ENCODE measurements around the gene MRE11. TPM values are rescaled to one million over a fixed set of nuclear protein-coding genes. Genes with fewer than 3 reads are reported as not detected.

The MRE11 gene
- total RNA-seq, 3 donors from 2014 or later: 18.1 to 33.1 (median 22.3) TPM

- Histone ChIP-seq H3K9me3 (no peaks in the 10 kb centered on the region), H3K27me3 (no peaks in the 10 kb centered on the region), H3K27ac (no peak overlapping the region), H3K4me3 (no peak overlapping the region), H3K4me1 (no peaks in the 10 kb centered on the region), H3K36me3 (no peaks in the 10 kb centered on the region)
- intact Hi-C loops (cut with DNase I; ENCODE audit: low total_unique reads): no loop called here
- DNase-seq (ENCODE audit: low spot score in 2 of 2): no peak
- no peak for TF ChIP-seq CTCF (IDR thresholded peaks at IDR 0.05)
Measured at GRCh38 chr11:94533696-94534630, 40.3 kb upstream of the MRE11 start.

GRCh38 chr11:94533206-94533605, 39.6 kb upstream of the MRE11 start:
- Histone ChIP-seq H3K27ac (no peak overlapping the region), H3K4me3 (no peak overlapping the region), H3K36me3 (no peaks in the 10 kb centered on the region), H3K9me3 (no peaks in the 10 kb centered on the region), H3K4me1 (no peaks in the 10 kb centered on the region), H3K27me3 (no peaks in the 10 kb centered on the region)
- no peak for TF ChIP-seq POLR2A (IDR thresholded peaks at IDR 0.05)
- no peak for TF ChIP-seq CTCF (IDR thresholded peaks at IDR 0.05)
- no peak for TF ChIP-seq POLR2AphosphoS5 (IDR thresholded peaks at IDR 0.05)
- intact Hi-C loops (cut with DNase I; ENCODE audit: low total_unique reads): no loop called here
- DNase-seq (ENCODE audit: low spot score in 2 of 2): no peak

- intact Hi-C loops (cut with DNase I; ENCODE audit: low total_unique reads): no loop called here
- H3K36me3 ChIP-seq: no peaks in the 10 kb centered on the region
- no peaks in the 10 kb centered on the region for H3K27me3 ChIP-seq
- no peak overlapping the region for H3K27ac ChIP-seq
- TF ChIP-seq POLR2A (IDR thresholded peaks at IDR 0.05): no peak
- H3K9me3 ChIP-seq: no peaks in the 10 kb centered on the region
- no peak overlapping the region for H3K4me3 ChIP-seq
- DNase-seq (ENCODE audit: low spot score in 2 of 2): no peak
- no peaks in the 10 kb centered on the region for H3K4me1 ChIP-seq
Measured at GRCh38 chr11:94532211-94532610, 38.6 kb upstream of the MRE11 start.

- DNase-seq (ENCODE audit: low spot score in 2 of 2): no peak
- Histone ChIP-seq H3K4me3 (no peak overlapping the region), H3K27me3 (no peaks in the 10 kb centered on the region), H3K9me3 (no peaks in the 10 kb centered on the region), H3K4me1 (no peaks in the 10 kb centered on the region), H3K27ac (no peak overlapping the region), H3K36me3 (no peaks in the 10 kb centered on the region)
- intact Hi-C loops (cut with DNase I; ENCODE audit: low total_unique reads): no loop called here
- TF ChIP-seq POLR2A (IDR thresholded peaks at IDR 0.05) (no peak), POLR2AphosphoS5 (IDR thresholded peaks at IDR 0.05) (no peak), CTCF (IDR thresholded peaks at IDR 0.05) (no peak)
Measured at GRCh38 chr11:94528551-94528950, 34.9 kb upstream of the MRE11 start.

- no peaks in the 10 kb centered on the region for H3K4me1 ChIP-seq
- no peak overlapping the region for H3K4me3 ChIP-seq
- intact Hi-C loops (cut with DNase I; ENCODE audit: low total_unique reads): no loop called here
- H3K27me3 ChIP-seq: no peaks in the 10 kb centered on the region
- no peaks in the 10 kb centered on the region for H3K9me3 ChIP-seq
- no peak for DNase-seq (ENCODE audit: low spot score in 2 of 2)
- TF ChIP-seq POLR2AphosphoS5 (IDR thresholded peaks at IDR 0.05): no peak
- TF ChIP-seq POLR2A (IDR thresholded peaks at IDR 0.05): no peak
- no peak for TF ChIP-seq CTCF (IDR thresholded peaks at IDR 0.05)
- no peaks in the 10 kb centered on the region for H3K36me3 ChIP-seq
- H3K27ac ChIP-seq: no peak overlapping the region
Measured at GRCh38 chr11:94526645-94527438, 33.2 kb upstream of the MRE11 start.
